Naive thymus-derived CD8-positive, alpha-beta T cell (primary cell): ENCODE data around the gene NEK8. TPM values are rescaled to one million over a fixed set of nuclear protein-coding genes. Genes with fewer than 3 reads are reported as not detected.
"Not testable (repeated sequence)": the region's sequence is repeated elsewhere in the genome, so short reads cannot be mapped to it uniquely, and the experiment has no call there.

Source experiments
- ATAC-seq, 2 donors: fragments of 150-1000 bp; cut with Tn5 transposase in 1 of 2; sonication (Bioruptor Pico), chemical (Tn5 transposase) in 1 of 2; 1 replicate in 1 of 2; 2 replicates in 1 of 2; pipeline ENCODE4 v1.10.0; 2021; ENCODE audit warnings: mild to moderate bottlenecking in 2 of 2, moderate library complexity in 2 of 2
- POLR2A ChIA-PET: fragments of 350-600 bp; sonication (Branson Sonifier 250); formaldehyde crosslinking; loops from one replicate; lab custom pipeline; 2021; ENCODE audit warnings: antibody characterized with exemption; lab: Charles Lee
- DNase-seq, 10 donors: peaks; one replicate each; pipeline versions ENCODE4 v3.0.0 to v3.0.0-alpha.2; 2020 to 2022
- H3K27ac Mint-ChIP-seq, 10 donors: one replicate each; pipeline ENCODE4 v1.8.0; 2020 to 2022; ENCODE audit warnings: mild to moderate bottlenecking in 10 of 10, mixed read lengths in 10 of 10, moderate library complexity in 4 of 10, inconsistent platforms in 1 of 10
- H3K27me3 Mint-ChIP-seq, 5 donors: one replicate each; pipeline ENCODE4 v1.8.0; 2021 to 2022; ENCODE audit warnings: mixed read lengths in 5 of 5
- H3K36me3 Mint-ChIP-seq, 3 donors: one replicate each; pipeline ENCODE4 v1.8.0; 2020 to 2022; ENCODE audit warnings: mixed read lengths in 3 of 3, mild to moderate bottlenecking in 2 of 3, inconsistent platforms in 1 of 3
- H3K4me1 Mint-ChIP-seq, 4 donors: one replicate each; pipeline ENCODE4 v1.8.0; 2021 to 2022; ENCODE audit warnings: mixed read lengths in 4 of 4
- H3K4me3 Mint-ChIP-seq, 10 donors: one replicate each; pipeline ENCODE4 v1.8.0; 2020 to 2022; ENCODE audit warnings: mild to moderate bottlenecking in 10 of 10, mixed read lengths in 10 of 10, moderate library complexity in 6 of 10, inconsistent platforms in 1 of 10
- H3K9me3 Mint-ChIP-seq, 9 donors: one replicate each; pipeline ENCODE4 v1.8.0; 2020 to 2022; ENCODE audit warnings: mixed read lengths in 9 of 9, mild to moderate bottlenecking in 3 of 9, inconsistent platforms in 1 of 9, moderate library complexity in 1 of 9
- polyA plus RNA-seq, 3 donors: library from polyadenylated mRNA; unstranded; fragments of 300-500 nt; fragmentation: Illumina TruSeq; gene quantifications; one replicate each; pipeline ENCODE4 v1.2.3, GENCODE V29; 2021
- total RNA-seq, 8 experiments: library from RNA in 2 of 8; stranded (reverse) in 2 of 8; gene quantifications; one replicate each; pipeline ENCODE4 v1.2.3 and lab custom pipeline; 2021 to 2026

NEK8 gene
- total and polyA plus RNA-seq, 5 experiments from 2014 or later, result 3.2 to 15.1 (median 4.0) TPM

DNA sequence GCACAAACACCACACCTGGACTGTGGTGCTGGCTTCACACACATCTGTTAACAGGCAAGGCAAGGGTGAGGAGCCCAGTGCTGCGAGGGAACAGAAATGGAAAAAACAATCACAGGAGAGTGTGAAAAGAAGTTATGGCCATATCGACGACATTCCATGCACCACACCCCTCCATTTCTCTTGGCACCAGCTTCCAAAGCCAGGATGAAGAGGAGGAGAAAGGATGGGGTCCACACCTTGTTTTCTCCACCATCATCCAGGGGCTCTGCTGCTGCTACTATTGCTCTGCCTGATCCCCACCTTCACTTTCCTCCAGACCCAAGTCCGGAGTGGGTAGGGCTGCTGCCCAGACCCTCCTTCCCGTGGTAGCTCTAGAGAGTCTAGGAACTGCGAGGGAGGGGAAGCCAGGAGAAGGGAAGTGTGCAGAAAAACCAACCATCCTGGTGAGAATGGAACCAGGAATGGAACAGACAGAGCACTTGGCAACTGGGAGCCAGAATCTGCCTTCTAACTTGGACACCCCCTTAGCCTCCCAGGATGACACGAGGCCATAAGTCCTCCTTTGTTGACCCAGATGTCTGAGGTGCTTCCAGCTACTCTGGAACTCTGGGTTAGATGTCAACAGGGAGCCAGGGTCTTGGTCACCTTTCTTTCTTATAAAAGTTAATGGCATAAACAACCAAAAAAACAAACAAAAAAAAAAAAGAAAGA, 15.7 kb upstream of the NEK8 start:
- ATAC-seq (no peak), DNase-seq (no peak)
- no peaks in the 10 kb centered on the region for H3K9me3 Mint-ChIP-seq
- peaks cover 0 to 2% (median 0%) of the 10 kb centered on the region in 3 donors for H3K36me3 Mint-ChIP-seq
- peaks cover 3 to 21% (median 16%) of the 10 kb centered on the region in 4 donors for H3K4me1 Mint-ChIP-seq
- H3K4me3 Mint-ChIP-seq, result peak overlapping the region; percentile 84 to 95 (median 92)
- H3K27ac Mint-ChIP-seq, result peak overlapping the region in 9 of 10 donors; percentile 1 to 97 (median 85)
- POLR2A ChIA-PET, result interaction anchor here (0.6 to 4.7 kb wide), 8 partner anchors 8 to 238 kb away, joined by 5 to 81 read pairs (median 20); partner anchors contain the start of genes BLTP2, NEK8, PHF12 and RPL23A
- H3K27me3 Mint-ChIP-seq, result peaks cover 0 to 21% (median 11%) of the 10 kb centered on the region in 5 donors

DNA sequence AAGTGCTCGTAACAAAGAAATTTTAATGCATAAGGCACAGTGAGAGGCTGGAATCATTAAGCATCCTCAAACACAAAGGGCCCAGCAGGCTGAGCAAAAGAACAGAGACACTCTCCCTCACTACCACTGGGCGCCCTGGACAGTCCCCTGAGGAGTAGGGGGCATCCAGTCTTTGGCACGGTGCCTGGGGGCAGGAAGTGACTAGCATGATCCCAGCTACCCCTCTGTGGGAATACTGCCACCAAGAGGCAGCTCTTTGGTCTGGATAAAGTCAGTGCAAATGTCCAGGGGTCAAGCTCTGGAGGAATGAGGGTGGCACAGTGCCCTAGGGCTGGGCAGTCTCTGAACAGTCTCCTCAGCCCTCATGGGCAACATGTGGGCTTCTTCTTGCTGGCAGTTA, 14.3 kb upstream of the NEK8 start:
- POLR2A ChIA-PET, result interaction anchor here (0.5 to 1.7 kb wide), 2 partner anchors 13 to 142 kb away, joined by 4 to 6 read pairs; no protein-coding TSS in a partner anchor
- Mint-ChIP-seq H3K4me1 (peaks cover 11 to 32% (median 26%) of the 10 kb centered on the region in 4 donors), H3K4me3 (peak overlapping the region in 2 of 10 donors; percentile 18 to 26), H3K36me3 (no peaks in the 10 kb centered on the region), H3K9me3 (no peaks in the 10 kb centered on the region), H3K27me3 (peaks cover 0 to 30% (median 16%) of the 10 kb centered on the region in 5 donors), H3K27ac (peak overlapping the region in 1 of 10 donors; percentile 48)
- ATAC-seq, result no peak
- no peak for DNase-seq

DNA sequence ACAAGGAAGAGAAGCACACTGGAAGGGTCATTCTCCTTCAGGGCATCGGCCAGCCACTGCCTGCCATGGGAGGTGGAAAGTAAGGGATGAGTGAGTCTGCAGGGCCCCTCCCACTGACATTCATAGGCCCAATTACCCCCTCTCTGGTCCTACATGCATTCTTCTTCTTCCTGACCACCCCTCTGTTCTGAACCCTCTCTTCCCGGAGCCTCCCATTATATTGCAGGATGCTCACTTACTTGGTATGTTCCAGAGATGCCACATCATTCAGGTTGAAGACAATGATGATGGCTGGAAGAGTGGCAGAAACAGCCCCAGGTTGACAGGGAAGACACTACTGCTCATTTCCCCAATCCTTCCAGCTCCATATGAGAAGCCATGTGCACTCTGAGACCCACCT, 13.4 kb upstream of the NEK8 start:
- POLR2A ChIA-PET, result interaction anchor here (0.6 to 1.7 kb wide), 3 partner anchors 12 to 236 kb away, joined by 3 to 6 read pairs (median 3); partner anchors contain the start of gene PHF12
- Mint-ChIP-seq H3K9me3 (no peaks in the 10 kb centered on the region), H3K4me3 (no peak overlapping the region)

DNA sequence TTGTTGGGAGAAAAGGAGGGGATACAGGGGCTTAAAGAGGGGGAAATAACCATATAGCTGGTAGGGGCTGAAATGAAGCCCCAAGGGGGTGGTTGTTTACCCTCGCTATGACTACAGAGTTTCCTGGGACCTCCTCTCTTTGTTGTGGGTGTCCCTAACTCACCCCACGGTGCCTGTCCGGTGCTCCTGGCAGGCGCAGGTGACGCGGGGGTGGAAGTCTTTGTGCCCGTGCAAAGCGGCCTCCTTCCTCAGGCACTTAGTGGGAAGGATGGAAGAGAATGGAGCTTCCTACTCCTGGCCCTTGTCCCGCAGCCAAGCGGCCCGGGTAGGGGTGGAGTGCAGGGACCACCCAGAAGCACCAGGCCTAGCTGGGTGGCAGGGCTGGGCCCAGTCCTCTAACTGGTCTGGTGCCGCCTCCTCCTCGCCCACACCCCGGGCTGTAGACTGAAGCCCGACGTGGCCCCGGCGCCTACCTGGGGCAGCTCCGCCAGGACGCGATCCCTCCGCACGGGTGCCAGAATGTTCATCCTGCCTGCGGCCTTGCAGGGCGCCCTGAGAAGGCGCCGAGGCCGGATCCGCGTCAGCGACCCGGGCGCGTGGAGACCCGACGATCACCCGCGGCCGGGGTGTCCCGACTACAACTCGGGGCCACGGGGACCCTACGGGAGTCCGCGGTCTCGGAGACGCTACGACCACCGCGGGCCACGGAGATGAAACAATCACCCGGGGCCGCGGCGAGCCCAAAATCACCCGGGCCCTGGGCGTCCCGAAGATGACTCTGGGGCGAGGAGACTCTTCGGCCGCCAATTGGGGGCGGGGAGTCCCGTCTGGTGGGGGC, 11.6 kb upstream of the NEK8 start:
- peaks cover 4 to 23% (median 18%) of the 10 kb centered on the region in 3 donors for H3K36me3 Mint-ChIP-seq
- peaks cover 18 to 48% (median 41%) of the 10 kb centered on the region in 4 donors for H3K4me1 Mint-ChIP-seq
- POLR2A ChIA-PET, result interaction anchor here (0.6 kb wide), 1 partner anchor 281 kb away, joined by 5 read pairs; no protein-coding TSS in a partner anchor
- DNase-seq, result peak in 1 of 10 donors; percentile 17
- H3K9me3 Mint-ChIP-seq, result no peaks in the 10 kb centered on the region
- H3K27ac Mint-ChIP-seq, result peak overlapping the region in 2 of 10 donors; percentile 53 to 67
- H3K4me3 Mint-ChIP-seq, result peak overlapping the region in 6 of 10 donors; percentile 24 to 63 (median 50)
- no peak for ATAC-seq
- peaks cover 0 to 30% (median 16%) of the 10 kb centered on the region in 5 donors for H3K27me3 Mint-ChIP-seq

More for the DNA sequence above, 13.4 kb upstream of the NEK8 start:
- DNase-seq (no peak), ATAC-seq (no peak)
- H3K4me1 Mint-ChIP-seq, result peaks cover 16 to 41% (median 33%) of the 10 kb centered on the region in 4 donors
- peaks cover 0 to 30% (median 16%) of the 10 kb centered on the region in 5 donors for H3K27me3 Mint-ChIP-seq
- no peak overlapping the region for H3K27ac Mint-ChIP-seq
- H3K36me3 Mint-ChIP-seq, result peaks cover 0 to 6% (median 5%) of the 10 kb centered on the region in 3 donors

DNA sequence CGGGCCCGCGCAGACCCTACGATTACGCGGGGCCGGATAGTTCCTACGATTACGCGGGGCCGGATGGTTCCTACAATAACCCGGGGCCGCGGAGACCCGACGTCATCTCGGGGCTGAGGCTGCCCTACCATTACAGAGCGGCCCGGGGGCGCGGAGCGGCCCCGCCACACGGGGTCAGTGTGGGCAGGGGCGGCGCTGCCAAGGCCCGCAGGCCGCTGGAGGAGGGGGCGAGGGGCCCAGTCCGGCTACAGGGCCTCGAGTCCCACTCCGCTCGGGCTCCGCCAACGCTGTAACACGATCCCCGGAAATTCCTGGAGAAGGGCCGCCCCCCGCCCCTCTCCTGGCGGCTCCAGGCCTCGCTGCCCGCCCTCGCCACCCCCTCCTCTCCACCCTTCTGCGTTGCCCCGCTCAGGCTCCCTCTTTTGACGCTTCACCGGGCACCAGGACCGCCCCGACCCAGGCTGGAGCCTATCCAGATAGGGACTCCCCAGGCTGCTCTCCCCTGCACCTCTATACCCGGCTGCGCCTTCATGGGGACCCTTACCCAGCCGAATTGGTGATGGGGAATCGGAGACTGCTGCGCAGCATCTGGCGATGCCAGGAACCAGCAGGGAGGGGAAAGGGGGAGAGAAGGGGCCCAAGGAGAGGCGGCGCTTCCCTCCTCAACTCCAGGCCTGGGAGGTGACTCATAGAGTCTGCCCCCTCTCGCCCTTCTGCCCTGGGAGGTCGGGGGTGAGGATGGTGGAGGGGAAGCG, 10.8 kb upstream of the NEK8 start, which contains the start of gene RAB34:
RAB34 (minus strand) TSS at position 291 of the 755 bp plus-strand sequence. CDS start 602 bp downstream, outside the sequence.
- Mint-ChIP-seq H3K27me3 (peaks cover 0 to 30% (median 16%) of the 10 kb centered on the region in 5 donors), H3K4me3 (peak within 1 kb of the TSS; percentile 34 to 98 (median 74)), H3K9me3 (no peaks in the 10 kb centered on the region), H3K36me3 (peaks cover 4 to 31% (median 22%) of the 10 kb centered on the region in 3 donors), H3K4me1 (peaks cover 18 to 50% (median 40%) of the 10 kb centered on the region in 4 donors), H3K27ac (peak within 1 kb of the TSS; percentile 41 to 99 (median 82))
- ATAC-seq, result no peak
- POLR2A ChIA-PET, result no interaction called here
- no peak for DNase-seq

DNA sequence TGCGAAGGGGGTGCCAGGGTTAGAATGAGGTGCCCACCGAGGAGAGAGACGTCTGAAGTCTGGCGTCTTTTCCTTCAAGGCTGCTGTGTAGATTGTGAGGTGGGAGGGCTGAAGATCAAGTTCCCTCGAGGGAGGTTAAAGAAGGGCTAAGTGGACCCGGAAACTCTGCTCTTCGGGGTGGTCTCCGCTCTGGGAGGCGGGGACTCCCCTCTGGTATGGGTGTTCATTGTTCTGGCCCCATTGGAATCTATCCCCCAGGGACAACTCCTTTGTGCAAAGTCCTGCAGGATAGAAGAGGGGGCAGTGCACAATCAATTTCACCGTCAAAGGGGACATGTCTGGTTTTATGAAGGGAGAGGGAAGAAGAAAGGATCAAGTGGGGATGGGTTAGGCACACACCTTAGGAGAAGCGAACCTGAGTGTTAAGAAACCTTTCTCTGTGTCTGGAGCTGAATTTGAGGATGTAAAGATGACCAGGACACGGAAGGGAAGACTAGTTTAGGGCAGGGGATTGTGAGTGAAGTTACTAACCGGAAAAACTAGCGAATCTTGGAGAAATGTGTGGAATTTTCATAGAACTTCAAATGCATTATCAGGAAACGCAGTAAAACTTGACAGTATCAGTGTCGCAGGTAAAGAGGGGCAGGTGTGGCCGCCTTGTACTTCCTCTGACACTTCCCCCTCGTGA, 10.1 kb upstream of the NEK8 start:
- POLR2A ChIA-PET, result interaction anchor here (1.2 to 4.5 kb wide), 8 partner anchors 8 to 233 kb away, joined by 4 to 112 read pairs (median 36); partner anchors contain the start of genes BLTP2, FLOT2, NEK8 and PHF12
- H3K36me3 Mint-ChIP-seq, result peaks cover 4 to 38% (median 23%) of the 10 kb centered on the region in 3 donors

DNA sequence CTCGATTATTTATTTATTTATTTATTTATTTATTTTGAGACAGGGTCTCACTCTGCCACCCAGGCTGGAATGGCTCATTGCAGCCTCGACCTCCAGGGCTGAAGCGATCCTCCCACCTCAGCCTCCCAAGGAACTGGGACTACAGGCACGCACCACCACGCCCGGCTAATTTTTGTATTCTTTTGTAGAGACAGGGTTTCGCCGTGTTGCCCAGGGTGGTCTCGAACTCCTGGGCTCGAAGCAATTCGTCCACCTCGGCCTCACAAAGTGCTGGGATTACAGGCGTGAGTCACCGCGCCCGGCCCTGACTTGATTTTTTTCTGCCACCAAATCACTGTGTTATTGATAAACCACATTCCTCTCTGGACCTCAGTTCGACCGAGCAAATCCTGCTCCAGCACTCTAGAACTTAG, 9.6 kb upstream of the NEK8 start:
- H3K36me3 Mint-ChIP-seq, result peaks cover 4 to 43% (median 25%) of the 10 kb centered on the region in 3 donors
- POLR2A ChIA-PET, result interaction anchor here (0.7 to 4.5 kb wide), 24 partner anchors 8 to 421 kb away, joined by 3 to 112 read pairs (median 7); partner anchors contain the start of genes ALDOC, BLTP2, FAM222B and FLOT2
- peak overlapping the region; percentile 93 to 99 (median 98) for H3K4me3 Mint-ChIP-seq
- DNase-seq (no peak), ATAC-seq (peak in 1 of 2 donors; percentile 1)
- no peaks in the 10 kb centered on the region for H3K9me3 Mint-ChIP-seq
- H3K27ac Mint-ChIP-seq, result peak overlapping the region; percentile 96 to 100 (median 98)
- H3K4me1 Mint-ChIP-seq, result peaks cover 18 to 61% (median 43%) of the 10 kb centered on the region in 4 donors
- peaks cover 0 to 30% (median 16%) of the 10 kb centered on the region in 5 donors for H3K27me3 Mint-ChIP-seq

More for the DNA sequence above, 10.1 kb upstream of the NEK8 start:
- no peak for ATAC-seq
- H3K27me3 Mint-ChIP-seq, result peaks cover 0 to 30% (median 16%) of the 10 kb centered on the region in 5 donors
- H3K4me3 Mint-ChIP-seq, result peak overlapping the region; percentile 34 to 98 (median 74)
- peaks cover 18 to 55% (median 42%) of the 10 kb centered on the region in 4 donors for H3K4me1 Mint-ChIP-seq
- no peaks in the 10 kb centered on the region for H3K9me3 Mint-ChIP-seq
- DNase-seq, result no peak
- H3K27ac Mint-ChIP-seq, result peak overlapping the region in 9 of 10 donors; percentile 53 to 99 (median 83)

DNA sequence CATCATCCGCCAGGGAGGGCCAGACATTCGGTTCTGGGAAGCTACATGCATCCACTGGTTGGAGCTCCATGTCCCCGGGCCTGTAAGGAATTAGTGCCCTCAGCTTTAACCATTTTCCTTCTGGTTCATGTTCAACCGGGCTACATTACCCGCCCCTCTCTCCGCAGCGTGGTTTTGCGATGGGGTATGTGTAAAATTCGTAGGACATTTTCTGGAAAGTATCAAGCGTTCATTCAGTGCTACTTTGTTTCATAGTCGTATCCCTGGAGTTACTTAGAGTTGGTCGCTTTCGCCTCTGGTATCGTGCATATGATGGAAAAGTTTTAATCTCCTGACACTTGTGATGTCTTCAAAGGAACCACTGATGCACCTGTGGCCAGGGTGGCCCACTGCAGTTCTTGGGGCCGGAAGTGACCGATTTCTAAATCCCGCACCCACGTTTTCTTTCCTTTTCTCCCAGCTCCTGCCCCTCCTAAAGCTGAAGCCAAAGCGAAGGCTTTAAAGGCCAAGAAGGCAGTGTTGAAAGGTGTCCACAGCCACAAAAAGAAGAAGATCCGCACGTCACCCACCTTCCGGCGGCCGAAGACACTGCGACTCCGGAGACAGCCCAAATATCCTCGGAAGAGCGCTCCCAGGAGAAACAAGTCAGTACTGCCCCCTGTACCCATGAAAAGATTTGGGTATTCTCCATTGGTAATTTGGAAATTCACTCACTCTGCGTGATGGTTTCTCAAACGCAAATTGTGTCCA, 8.2 kb upstream of the NEK8 start:
- peak in 1 of 2 donors; percentile 0 for ATAC-seq

DNA sequence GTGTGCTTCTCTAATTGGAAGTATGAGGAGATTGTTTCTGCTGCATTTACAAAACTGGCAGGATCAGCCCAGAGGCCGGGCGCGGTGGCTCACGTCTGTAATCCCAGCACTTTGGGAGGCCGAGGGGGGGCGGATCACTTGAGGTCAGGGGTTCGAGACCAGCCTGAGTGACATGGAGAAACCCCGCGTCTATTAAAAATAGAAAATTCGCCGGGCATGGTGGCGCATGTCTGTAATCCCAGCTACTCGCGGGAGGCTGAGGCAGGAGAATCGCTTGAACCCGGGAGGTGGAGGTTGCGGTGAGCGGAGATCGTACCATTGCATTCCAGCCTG, 7.6 kb upstream of the NEK8 start:
- H3K9me3 Mint-ChIP-seq, DNase-seq, ATAC-seq: not testable (repeated sequence)
- H3K36me3 Mint-ChIP-seq, result peaks cover 9 to 54% (median 25%) of the 10 kb centered on the region in 3 donors
- H3K27ac Mint-ChIP-seq, result peak overlapping the region; percentile 96 to 100 (median 98)
- H3K4me1 Mint-ChIP-seq, result peaks cover 20 to 78% (median 60%) of the 10 kb centered on the region in 4 donors
- POLR2A ChIA-PET, result interaction anchor here (1.0 to 4.5 kb wide), 11 partner anchors 7 to 419 kb away, joined by 3 to 112 read pairs (median 17); partner anchors contain the start of genes BLTP2, FAM222B, NEK8 and PHF12
- H3K4me3 Mint-ChIP-seq, result peak overlapping the region; percentile 93 to 99 (median 98)
- H3K27me3 Mint-ChIP-seq, result peaks cover 0 to 15% (median 6%) of the 10 kb centered on the region in 5 donors

More for the DNA sequence above, 8.2 kb upstream of the NEK8 start:
- POLR2A ChIA-PET, result interaction anchor here (0.8 to 4.5 kb wide), 23 partner anchors 8 to 419 kb away, joined by 3 to 112 read pairs (median 7); partner anchors contain the start of genes BLTP2, FAM222B, FLOT2 and IFT20
- H3K27ac Mint-ChIP-seq, result peak overlapping the region; percentile 96 to 100 (median 98)
- peaks cover 9 to 54% (median 25%) of the 10 kb centered on the region in 3 donors for H3K36me3 Mint-ChIP-seq
- H3K27me3 Mint-ChIP-seq, result peaks cover 0 to 20% (median 7%) of the 10 kb centered on the region in 5 donors
- H3K4me1 Mint-ChIP-seq, result peaks cover 20 to 75% (median 56%) of the 10 kb centered on the region in 4 donors
- H3K4me3 Mint-ChIP-seq, result peak overlapping the region; percentile 93 to 99 (median 98)
- peak in 1 of 10 donors; percentile 39 for DNase-seq
- no peaks in the 10 kb centered on the region for H3K9me3 Mint-ChIP-seq
